GM19324 (cell line): ENCODE results near the gene CELSR1.
"Not testable (repeated sequence)": the region's sequence is repeated elsewhere in the genome, so short reads cannot be mapped to it uniquely, and the experiment has no call there.

Source experiments
- ATAC-seq: cut with Tn5 transposase; IDR thresholded peaks from one replicate; pipeline ENCODE4 v1.9.1; 2021; ENCODE audit warnings: mild to moderate bottlenecking, moderate library complexity; ENCODE audit not compliant: unreplicated experiment, low FRiP score

Gene CELSR1

DNA sequence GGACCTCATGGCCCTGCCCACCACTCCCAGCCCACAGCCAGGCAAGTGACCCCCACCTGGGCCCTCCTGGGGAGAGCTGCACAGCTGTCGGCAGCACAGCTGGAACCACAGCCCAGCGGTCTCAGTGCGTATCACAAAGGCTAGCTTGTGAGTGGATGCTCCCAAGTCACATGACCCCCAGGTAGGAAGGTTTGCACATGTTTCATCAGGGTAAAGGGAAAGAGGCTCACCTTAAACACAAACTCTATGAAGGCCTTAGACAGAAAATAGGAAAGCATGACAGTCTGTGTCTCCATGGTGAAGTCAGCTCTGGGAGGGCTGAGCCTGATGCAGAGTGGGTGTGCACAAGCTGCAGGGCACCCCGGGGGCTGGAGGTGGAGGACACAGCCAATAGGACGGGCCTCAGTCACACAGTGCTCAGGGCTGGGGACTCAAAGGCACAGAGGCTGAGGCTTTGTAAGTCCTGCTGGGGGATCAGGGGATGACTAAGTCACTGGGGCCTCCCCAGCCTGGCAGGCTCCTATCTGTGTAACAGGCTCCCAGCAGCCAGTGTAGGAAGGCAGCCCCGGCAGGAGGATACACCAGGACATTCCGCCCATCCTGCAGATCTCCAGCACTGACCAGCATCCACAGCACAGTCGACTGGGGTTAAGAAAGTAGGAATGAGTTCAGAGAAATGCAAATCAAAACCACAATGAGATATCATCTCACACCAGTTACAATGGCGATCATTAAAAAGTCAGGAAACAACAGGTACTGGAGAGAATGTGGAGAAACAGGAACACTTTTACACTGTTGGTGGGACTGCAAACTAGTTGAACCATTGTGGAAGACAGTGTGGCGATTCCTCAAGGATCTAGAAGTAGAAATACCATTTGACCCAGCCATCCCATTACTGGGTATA is 22.0 kb downstream of the CELSR1 start:
- no peak for ATAC-seq

- ATAC-seq, result no peak
Observed at GRCh38 chr22:46514592-46515207, 22.7 kb downstream of the CELSR1 start.

GRCh38 chr22:46513908-46514550 is 23.4 kb downstream of the CELSR1 start:
- ATAC-seq, result no peak

DNA sequence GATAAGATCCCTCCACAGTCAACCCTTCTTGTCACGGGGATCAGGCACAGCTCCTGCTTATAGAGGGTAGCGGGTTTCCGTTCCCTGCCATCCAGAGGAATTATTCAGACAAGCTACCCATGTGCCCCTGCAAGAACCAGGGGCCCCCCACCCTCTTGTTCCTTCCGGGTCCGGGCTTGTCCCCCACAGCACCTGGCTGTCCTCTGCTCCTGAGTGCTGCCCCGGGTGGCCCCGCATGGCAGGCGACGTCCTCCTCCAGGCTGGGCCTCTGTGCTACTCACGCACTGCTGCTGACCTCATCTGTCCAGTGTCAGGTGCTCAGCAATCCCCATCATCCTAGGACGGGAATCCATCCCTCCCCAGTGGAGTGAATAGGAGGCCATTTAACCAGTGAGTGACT is 24.7 kb downstream of the CELSR1 start:
- ATAC-seq, result no peak

DNA sequence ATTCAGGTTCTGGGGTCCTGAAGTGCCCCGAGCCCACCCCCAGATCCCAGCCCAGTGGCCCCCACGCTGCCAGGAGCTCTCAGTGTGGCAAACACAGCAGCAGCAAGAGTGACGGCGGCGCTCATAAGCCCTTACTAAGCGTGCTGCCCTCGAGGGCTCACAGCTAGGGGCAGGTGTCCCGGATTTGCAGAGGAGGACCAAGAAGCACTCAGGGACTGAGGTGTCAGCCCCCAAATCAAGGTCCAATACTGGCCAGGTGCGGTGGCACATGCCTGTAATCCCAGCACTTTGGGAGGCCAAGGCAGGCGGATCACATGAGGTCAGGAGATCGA is 25.4 kb downstream of the CELSR1 start:
- ATAC-seq, result no peak

GRCh38 chr22:46511151-46512038 is 26.0 kb downstream of the CELSR1 start:
- no peak for ATAC-seq

DNA sequence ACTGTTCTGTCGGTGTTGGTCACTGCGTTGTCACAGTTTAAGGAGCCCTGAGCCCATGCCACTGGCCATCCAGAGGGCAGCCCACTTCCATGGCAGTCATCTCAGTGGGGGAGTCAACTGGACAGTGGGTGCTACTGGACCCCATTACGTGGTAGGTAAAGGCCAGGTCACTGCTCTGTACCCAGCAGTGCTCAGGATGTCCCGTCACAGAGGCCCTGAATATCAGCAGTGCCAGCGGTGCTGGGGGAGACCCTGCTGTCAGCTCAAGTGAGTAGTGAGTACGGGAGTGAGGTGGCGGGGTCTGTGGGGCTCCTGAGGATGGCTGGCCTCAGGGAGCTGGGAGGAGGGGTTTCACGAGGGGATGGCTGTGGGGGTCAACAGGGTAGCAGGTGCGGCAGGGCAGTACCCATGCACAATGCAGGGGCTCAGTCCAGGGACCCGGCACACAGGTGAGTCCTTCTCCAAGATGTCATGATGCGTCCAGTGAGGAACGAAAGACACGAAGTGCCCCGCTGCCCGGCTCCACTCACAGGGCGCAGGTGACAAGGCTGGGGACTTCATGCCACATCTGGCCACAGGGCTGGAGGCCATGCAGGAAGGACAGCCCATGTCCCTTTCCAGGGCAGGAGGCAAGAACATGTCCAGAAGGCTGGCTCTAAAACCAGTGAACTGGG is 27.9 kb downstream of the CELSR1 start:
- no peak for ATAC-seq

GRCh38 chr22:46508491-46508999 is 28.9 kb downstream of the CELSR1 start:
- ATAC-seq, result no peak

GRCh38 chr22:46507451-46508425 is 29.7 kb downstream of the CELSR1 start:
- no peak for ATAC-seq

DNA sequence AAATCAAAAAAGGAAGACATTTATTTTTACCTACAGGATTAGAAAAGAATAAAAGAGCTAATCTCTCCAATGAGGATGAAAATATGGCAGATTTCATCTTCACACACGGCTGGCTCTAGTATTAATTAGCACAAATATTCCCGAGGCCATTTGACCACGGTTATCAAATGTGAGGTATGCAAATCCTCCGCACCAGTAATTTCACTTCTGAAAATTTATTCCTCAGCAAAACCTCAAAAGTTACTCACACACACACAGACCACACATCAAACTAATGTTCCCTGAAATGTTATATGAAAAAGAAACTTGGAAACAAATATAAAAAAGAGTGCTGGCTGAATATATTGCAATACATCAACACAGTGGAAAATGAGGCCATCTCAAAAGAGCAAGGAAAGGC is 32.8 kb downstream of the CELSR1 start:
- ATAC-seq, result no peak

DNA sequence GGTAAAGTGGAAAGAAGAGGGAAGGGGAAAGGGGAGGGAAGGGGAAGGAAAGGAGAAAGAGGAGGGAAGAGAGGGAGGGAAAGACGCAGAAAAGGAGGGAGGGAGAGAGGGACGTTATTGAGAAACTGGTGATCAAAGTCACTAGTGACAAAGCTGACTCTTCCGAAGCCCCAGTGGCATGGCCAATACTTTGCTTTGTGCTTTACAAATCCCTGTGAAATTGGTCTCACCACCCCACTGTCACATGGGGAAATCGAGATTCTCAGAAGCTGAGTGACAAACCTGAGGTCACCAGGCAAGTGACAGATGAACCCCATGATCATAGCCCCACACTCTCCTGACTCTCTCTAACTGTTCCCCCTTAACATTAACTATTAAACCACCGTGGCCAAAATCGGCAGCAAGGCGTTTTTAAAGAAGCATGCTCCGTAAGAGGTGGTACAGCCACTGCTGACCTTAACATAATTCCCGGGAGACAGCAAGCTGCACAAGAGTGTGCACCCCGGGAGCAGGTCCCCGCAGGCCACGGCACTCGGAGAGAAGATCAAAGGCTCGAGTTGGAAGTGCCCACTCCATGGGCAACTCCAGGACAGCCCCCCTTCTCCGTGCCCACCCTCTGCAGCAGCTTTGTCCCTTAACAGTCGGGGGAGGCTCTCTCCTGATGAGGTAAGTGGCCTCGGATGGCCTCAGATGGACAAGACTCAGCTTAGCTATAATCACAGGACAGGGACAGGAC is 34.8 kb downstream of the CELSR1 start:
- ATAC-seq, result no peak

- no peak for ATAC-seq
Observed at GRCh38 chr22:46501701-46502100, 35.7 kb downstream of the CELSR1 start.

DNA sequence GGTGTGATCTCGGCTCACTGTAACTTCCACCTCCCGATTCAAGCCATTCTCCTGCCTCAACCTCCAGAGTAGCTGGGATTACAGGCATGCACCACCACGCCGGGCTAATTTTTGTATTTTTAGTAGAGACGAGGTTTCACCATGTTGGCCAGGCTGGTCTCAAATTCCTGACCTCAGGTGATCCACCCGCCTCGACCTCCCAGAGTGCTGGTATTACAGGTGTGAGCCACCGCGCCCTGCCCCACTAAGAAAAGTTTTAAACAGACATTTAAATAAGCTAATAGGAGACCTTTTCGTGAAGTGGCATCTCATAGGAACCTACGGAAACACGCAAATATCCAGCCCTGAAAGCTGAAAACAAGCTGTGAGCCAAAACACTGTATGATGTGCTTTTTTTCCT is 36.2 kb downstream of the CELSR1 start:
- not testable (repeated sequence) for ATAC-seq

DNA sequence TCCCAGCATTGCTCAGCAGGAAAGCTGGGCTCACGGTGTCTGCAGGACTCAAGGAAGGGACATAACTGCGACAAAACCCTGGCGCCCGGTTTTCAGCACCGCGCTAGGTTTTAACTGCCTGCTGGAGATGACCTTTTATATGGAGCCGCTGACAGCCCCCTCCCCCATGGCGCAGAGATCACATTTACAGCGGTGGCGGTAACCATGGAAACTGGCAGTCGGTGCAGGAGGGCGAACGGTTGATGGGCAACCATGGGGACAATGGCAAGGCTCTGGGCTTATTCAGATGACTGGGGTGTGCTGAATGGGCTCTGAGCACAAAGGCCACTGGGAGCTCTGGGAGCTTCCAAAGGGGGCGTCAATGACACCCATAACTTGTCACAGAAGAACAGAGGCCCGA is 37.2 kb downstream of the CELSR1 start:
- no peak for ATAC-seq

- no peak for ATAC-seq
Observed at GRCh38 chr22:46499805-46500189, 37.6 kb downstream of the CELSR1 start.

GRCh38 chr22:46491946-46492345 is 45.5 kb downstream of the CELSR1 start:
- ATAC-seq, result no peak

DNA sequence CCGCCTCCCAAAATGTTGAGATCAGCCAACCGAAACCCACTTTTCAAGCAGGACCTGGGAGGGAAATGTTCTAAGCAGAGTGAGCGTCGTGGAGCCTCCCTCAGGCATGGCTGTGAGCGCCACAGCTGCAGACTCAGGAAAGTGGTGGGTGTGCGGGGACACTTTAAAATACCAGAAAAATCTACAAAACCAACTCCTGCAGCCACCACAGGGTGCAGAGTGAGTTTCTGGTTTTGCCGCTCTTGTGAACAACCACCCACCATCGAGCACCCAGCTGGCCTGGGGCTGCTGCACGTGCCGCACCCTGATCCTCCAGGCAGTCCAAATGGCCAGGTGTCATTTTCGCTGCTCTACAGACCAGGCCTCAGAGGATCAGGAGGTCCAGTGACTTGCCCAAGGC is 46.9 kb downstream of the CELSR1 start:
- ATAC-seq, result no peak
